Left renal pelvis (tissue), 4 donors: Measurements from ENCODE around the gene SNX18. TPM values are rescaled to one million over a fixed set of nuclear protein-coding genes. Genes with fewer than 3 reads are reported as not detected.

Source experiments
- DNase-seq, 4 donors: peaks; one replicate each; pipeline ENCODE4 v3.0.0-alpha.2; 2013; ENCODE audit warnings: low read depth in 4 of 4, low spot score in 3 of 4
- polyA plus RNA-seq, 4 donors: library from polyadenylated mRNA; unstranded; fragments of 120-200 nt; gene quantifications; one replicate each; pipeline ENCODE4 v1.2.1, GENCODE V29; 2013; ENCODE audit not compliant: insufficient read length in 4 of 4

Gene SNX18
- polyA plus RNA-seq, 4 donors, result 28.8 to 60.3 (median 36.6) TPM

DNA sequence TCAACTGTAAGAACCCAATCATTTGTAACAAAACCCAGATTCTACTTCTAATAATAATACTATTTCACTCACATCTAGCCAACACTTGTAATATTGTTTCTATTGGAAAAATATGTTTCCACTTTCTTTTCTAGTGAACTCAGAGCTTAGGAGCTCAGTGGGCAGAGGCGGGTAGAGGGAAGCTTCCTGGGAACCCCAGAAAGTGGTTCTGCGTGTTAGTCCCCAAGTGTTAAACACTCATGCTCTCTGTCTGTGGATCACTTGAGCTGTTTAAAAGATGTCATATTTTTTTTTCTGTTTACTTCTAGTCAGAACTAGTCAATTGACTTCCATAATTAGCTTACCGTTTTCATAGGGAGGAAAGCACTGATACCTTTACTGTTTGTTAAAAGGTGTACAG is 20.6 kb downstream of the SNX18 start:
- DNase-seq, result no peak

DNA sequence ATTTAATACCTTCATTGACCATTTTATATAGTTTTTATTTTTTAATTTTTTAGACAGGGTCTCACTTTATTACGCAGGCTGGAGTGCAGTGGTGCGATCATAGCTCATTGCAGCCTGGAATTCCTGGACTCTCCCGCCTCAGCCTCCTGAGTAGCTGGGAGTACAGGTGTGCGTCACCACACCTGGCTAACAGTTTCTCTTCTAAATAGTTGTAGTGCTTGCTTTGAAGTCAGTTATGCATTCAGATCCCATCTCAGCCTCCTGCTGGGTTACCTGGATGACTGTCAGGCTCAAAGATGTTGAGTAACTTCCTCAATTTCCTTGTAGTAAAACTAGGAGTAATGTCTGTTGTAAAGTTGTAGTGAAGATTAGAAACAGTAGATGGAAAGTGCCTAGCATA is 21.4 kb downstream of the SNX18 start:
- DNase-seq, result no peak

DNA sequence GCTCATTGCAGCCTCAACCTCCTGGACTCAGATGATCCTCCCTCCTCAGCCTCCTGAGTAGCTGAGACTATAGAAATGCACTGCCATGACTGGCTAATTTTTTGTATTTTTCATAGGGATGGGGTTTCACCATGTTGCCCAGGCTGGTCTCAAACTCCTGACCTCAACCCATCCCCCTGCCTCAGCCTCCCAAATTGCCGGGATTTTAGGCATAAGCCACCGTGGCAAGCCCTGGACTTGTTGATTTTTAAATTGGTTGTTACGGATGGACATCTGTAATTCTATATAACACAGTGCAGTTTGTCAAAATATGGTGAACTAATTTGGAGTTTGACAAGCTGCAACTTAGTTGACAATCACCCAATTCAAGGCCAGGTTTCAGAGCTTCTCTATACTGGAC is 22.7 kb downstream of the SNX18 start:
- no peak for DNase-seq

DNA sequence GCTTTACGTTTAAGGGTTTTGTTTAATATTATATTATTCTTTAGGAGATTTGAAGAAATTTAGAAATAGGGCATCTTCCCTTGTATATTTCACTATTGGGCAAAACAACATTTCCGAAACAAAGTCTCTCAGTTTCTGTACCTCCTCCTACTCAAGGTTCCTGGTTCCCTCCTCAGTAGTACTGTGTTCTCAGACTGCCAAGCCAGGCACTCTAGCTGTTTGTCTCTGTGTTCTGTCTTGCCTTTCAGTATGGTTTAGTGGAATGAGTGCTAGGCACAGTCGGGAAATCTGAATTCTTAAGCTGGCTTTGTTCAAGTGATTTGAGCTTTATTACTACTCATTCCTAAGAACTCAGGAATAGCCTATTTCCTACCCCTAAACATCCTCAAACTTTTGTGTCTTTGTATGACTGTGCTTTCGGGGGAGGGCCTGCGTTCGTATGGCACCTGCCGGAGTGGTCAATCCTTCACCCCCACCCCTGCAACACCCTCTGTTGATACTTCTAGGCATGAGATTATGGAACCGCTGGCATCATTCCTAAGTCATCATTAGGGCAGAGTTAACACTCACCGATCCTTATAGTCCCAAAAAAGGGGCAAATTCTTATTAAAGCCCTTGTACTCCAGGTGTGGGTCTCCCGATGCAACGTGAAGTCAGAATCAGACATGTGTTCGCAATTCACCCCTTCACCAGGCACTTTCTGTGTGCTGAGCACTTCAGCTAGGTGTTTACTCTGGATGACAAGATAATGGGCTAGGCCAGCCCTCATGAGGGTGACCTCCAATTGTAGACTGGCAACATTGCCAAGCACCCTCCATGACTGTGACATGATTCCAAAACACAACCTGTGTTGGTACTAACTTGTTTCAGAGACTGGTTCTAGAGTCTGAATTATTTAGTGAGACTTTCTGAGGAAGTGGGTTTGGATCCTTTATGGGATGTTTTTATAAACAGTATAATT is 24.5 kb downstream of the SNX18 start:
- DNase-seq, result no peak

DNA sequence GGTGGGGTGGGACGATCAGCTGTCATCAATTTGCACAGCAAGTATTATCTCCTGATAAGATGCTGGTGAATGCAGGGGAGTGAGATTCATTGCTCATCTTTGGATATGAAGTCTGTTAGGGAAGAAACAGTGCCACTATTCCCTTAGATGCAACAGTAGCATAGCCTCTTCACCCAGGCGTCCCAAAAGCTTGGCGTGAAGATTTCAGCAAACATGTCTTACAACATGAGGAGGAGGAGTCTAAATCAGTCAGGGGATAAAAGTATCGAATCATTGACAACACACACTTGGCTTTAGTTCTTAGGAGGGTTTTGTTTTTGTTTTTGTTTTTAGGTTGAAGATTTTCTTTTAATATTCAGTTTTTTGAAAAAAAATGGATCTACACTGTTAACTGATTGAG is 26.5 kb downstream of the SNX18 start:
- no peak for DNase-seq

DNA sequence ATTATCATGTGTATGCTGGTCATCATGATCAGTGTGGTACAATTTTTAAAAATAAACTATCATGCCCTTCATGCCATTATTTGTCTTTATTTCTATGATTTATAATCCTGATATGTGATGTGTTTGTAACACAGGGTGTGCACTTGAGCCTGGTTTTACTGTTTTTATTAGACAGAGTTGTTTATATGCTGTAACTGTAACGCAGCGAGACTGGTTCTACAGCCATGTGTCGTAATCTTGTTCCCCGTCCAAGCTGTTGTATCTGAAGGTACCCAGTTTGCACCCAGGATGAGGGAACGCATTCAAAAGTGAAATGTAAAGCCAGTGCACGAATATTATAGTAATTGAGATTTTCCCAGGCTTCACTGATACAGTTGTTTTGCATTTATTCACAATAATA is 28.2 kb downstream of the SNX18 start:
- no peak for DNase-seq

DNA sequence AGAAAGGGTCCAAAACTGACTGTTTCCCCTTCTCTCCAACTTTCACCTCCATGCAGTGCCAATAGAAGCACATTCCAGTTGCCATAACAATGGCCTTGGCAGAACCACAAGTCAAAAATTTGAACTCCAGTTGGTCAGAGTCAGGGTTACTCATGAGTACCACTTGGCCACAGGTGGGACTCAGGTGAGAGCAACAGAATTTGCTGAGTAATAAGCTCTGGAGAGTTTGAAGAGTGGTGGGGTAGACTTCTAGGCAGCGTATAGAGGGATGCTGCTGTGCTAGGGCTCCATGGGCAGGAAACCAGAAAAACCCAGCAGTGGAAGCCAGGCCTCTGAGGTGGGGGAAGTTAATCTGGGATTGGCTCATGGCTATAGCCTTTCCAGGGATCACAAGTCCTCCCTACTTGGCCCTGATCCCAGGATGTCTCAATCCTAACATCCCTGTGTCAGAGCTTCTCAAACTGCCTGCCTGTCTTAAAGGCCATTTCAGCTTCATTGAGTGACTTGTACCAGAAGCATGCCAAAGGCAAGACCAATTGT is 30.2 kb downstream of the SNX18 start:
- DNase-seq, result no peak

DNA sequence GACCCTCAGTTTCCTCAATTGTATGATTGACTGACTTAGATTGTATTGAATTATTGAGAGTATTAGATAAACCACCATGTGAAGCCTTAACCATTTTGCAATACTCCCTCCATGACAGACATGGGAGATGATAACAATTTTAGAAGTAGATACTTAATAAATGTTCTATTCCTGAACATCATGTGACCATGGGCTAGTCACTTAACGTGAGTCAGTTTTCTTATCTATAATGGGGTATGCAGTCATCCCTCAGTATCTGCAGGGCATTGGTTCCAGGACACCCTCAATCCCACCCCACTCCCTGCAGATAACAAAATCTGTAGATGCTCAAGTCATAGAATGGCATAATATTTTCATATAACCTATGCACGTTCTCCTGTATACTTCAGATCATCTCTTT is 31.0 kb downstream of the SNX18 start:
- no peak for DNase-seq

DNA sequence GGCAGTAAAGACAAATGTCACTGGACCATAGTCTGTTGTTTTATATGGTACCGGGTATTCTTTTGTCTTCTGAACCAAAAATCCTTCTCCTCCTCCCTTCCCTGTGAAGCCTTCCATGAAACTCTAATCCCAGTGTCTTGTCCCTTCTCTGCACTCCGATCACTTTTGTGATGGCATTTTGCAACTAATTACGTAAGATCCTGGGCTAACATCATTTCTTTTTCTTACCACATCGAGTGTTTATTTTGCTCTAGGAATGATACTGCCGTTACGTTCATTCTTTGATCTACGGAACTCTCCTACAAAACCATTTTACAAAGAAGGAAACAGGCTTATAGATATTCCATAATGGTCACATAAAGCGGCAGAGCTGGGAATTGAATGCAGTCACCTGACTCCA is 33.7 kb downstream of the SNX18 start:
- DNase-seq, result no peak

DNA sequence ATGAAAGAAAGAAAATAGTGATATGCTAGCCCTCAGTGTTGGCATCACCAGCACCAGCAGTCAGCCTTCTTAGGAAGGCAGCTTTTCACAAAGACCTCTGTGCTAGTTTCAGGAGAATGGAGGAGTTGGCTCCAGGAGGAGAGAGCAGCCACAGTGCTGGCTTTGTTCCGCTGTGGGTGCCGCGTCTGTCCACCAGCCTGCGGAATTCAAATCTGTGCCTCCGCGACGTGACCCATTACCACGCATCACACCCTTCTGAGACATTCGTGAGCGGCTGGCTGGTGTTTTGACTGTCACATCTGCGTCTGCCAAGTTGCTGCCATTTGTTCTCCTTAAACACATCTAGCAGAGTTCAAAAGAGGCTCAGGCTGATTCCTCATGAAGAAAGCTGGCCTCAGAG is 34.4 kb downstream of the SNX18 start:
- DNase-seq, result no peak

DNA sequence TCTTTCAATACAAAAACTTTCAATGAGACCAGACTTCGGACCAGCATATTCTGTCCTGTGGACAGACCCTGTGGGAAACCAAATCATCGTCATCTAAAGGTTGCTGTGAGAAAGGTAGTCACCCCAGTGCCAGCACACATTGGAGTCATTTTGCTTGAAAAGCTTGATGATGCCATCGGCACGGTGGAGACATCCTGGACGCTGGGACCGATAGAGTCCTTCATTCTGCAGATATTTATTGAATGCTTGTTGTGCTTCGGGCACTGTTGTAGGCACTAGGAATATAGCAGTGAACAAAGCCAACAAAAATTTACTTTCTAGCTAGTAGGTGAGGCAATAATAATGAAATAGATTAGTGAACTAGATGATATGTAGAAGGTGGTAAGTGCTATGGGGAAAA is 34.9 kb downstream of the SNX18 start:
- DNase-seq, result no peak

DNA sequence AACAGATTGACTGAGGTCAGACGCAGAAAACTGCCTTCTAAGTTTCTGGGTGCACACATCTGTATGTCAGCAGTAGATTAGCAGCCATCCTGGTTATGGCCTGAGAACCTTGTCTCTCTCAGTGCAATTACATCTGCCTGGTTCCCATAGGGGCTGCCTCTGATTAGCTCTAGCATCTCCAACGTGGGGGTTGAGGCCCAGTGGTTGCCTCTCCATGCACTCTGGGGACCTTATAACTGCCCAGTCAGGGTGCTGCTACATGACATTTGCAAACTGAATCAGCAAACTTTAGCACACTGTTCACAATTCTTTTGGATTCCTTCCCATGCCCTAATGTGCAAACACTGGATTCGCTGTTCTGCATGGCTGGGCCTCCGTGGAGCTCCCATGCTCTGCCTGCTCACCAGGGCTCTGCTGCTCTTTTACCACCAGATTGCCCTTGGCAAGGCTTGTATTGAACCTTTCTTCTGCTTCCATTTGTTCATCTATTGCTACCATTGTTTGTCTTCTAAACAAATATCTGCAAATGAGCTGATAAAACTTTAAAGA is 36.2 kb downstream of the SNX18 start:
- no peak for DNase-seq

DNA sequence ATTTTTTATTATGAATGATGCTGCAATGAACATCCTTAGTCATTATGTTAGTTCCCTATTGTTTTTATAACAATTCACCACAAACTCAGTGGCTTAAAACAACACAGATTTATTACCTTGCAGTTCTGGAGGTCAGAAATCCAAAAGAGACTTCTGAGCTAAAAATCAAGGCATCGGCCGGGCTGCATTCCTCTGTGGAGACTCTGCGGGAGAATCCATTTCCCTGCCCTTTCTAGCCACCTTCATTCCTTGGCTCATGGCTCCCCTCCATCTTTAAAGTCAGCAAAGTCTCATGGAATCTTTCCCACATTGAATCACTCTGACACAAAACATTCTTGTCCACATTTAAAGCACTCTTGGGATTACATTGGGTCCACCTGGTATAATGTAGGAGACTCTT is 38.6 kb downstream of the SNX18 start:
- no peak for DNase-seq

DNA sequence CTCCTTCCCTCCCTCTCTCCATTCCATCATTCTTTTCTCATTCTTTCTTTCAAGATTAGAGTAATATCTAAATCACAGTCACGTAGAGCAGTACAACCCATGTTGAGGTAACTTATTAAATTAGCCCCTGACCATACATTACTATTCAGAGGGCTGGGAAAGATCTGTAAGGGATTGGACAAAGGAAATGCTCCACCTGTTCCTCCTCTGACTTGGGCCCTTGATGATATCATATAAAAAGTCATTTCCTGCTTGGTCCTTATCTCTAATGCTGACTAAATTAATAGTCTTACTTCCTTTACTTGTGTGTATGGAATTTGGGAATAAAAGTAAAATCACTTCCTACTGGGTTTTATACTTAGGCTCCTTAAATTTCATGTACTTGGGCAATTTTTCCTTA is 40.8 kb downstream of the SNX18 start:
- DNase-seq, result no peak

DNA sequence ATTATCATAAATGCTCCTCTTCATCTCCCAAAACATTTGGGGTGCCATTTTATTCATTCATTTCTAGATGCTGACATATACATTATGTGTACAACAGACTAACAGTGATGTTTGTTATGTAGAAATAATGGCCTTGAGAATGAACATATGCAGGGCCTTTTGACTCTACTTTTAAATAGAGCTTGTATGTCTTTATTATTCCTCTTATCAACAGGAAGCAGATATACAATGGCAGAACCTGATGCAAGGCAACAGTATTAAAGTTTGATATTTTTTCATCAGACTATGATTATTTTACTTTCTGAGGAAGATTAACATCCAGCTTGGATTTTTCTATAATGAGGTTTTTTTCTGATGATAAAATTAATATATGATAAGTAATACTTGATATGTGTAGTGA is 44.1 kb downstream of the SNX18 start:
- DNase-seq, result no peak

DNA sequence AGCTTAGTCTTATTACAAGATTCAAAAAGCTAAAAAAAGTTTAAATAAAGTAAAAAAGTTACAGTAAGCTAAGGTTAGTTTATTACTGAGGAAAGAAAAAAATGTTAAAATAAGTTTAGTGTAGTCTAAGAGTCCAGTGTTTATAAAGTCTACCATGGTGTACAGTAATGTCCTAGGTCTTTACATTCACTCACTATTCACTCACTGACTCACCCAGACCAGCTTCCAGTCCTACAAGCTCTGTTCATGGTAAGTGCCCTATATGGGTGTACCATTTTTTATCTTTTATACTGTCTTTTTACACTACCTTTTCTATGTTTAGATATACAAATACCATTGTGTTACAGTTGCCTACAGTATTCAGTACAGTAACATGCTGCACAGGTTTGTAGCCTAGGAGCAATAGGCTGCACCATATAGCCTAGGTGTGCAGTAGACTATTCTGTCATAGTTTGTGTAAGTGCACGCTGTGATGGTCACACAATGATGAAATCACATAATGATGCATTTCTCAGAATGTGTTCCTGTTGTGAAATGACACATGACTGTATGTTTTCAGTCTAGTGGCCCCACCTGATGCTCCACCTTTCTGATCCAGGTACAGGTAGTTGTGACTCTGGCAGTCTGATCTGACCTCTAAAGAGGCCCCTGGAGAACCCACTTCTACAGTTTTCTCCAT is 45.7 kb downstream of the SNX18 start:
- no peak for DNase-seq

DNA sequence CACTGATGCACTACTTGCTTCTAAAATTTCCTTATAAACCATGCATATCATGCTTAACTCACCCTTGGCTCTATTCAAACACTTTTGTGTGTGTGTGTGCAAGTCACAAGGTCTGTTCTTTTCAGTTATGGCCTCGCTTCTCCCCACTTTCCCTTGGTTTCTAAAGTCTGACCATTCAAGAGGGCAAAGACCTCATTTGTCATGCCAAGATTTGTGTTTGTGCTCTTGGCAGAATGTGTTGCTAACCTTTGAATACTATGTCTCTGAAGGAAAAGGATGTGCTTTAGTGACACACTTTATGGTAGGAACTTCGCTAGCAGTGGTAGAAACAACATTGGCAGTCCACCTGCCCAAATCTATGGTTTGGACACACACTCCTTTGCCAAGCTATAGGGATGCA is 50.4 kb downstream of the SNX18 start:
- DNase-seq, result no peak

DNA sequence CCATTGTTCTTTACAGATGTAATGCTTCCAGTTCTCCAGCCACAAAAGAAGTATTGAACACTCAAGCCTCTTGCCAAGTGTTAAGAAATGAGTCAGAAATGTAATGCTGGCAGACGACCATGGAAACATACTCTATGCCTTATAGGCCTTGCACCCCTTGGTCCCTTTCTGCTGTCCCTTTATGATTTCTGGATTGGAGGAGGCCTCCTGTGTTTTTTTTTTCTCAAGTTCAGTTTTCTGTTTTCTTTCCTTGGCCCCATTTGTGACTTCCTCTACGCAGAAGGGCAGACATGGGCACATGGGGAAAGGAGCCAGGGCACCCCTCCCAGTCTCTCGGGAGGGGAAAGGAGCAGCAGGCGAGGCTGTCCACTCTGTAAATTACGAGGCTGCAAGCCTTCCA is 53.4 kb downstream of the SNX18 start:
- DNase-seq, result no peak

DNA sequence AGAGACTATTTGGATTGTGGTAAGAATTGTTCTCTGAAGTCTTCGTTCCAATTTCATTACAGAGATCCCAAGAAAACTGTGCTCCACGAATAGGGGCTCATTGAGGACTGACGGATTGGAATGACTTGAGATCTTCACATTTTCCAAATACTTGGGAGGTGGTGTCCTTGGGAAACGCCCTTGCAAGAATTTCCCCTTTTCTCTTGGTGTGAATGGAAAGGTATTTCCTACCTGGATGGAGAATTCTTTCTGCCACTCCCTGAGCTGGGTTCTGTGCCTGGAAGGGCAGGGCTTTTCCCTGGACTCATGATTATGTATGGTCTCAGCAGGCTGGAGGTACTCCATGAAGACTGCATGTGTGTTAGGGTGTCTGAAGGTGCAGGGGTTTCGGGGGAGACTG is 53.9 kb downstream of the SNX18 start:
- DNase-seq, result no peak

DNA sequence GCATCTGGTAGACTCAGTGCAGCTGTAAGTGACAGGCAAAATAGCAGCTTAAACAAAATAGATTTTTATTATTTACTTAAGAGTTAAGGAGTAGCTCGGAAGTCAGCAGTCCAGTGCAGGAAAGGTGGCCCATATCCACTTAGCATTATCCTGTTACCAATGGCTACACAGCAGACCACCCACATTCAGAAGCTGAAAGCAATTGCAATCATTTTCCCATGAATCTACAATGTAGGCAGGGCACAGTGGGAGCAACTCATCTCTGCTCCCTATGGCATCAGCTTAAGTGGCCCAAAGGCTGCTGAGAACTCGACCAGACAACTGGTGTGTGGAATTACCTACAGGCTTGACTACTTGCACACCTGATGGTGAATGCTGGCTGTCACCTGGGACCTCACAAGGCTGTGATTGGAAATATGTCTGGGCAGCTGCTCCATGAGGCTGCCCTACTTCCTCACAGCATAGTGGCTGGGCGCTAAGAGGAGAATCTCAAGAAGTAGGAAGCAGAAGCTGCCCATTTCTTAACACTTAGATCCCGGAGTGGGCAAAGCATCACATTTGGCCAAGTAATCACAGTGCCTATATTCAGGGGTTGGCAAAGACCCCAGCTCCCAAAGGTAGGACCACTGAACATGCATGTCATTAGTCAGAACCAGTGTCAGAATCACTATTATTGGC is 56.4 kb downstream of the SNX18 start:
- DNase-seq, result no peak

DNA sequence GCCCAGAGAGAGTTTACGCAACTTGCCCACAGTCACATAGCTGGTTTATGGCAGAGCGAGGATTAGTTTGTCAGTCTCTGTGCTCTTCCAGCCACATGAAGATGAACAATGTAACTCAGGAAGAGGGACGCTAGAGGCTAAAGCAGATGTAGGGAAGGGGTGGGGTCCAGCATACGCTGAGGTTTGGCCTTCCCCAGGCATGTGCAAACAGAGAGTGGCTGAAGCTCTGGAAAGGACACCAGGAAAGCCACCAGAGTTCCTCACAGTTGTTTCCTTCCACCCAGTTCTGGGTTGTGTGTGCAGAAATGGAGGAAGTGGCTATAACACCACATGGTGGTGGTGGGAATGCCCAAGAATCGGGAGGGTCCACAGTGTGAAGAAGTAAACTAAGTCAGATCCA is 60.0 kb downstream of the SNX18 start:
- no peak for DNase-seq
